Hippocampal formation (tissue), 2 donors: ENCODE results near the gene LIPH.
A peak's percentile ranks its signal among the peaks of the same experiment; 100 is the strongest.
"Not testable (repeated sequence)": the region's sequence is repeated elsewhere in the genome, so short reads cannot be mapped to it uniquely, and the experiment has no call there.

Source experiments
- DNase-seq, 2 donors: peaks; one replicate each; lab custom pipeline; 2025; lab: John Stamatoyannopoulos, UW

Gene LIPH

DNA sequence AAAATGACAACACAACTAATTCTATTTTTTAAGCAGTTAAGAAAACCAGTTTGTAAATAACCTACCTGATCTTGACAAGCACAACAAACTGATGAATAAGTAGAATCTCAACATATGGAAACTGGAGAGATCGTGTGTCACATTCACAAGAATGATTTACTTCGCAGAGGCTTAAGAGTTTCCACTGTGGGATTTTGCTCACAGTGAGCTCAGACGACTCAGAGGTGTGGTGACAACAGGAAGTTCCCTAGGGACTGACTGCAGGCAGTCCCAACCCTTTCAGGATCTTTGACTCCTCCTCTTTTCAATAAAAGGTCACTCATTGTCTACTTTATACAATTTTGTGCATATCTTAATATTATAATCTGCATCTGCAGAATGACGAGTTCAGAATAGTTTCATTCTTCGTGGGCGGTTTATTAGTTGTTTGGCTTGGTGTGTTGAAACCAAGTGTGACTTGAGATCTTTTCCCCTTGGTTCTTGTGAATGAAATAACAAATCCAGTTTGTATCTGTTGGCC lies at the start of gene LIPH:
LIPH (minus strand) TSS at position 231 of the 520 bp plus-strand sequence; CDS start at position 114, 117 bp downstream.
- DNase-seq, result no peak

GRCh38 chr3:185595526-185595925 lies 43.1 kb upstream of the LIPH start:
- no peak for DNase-seq

DNA sequence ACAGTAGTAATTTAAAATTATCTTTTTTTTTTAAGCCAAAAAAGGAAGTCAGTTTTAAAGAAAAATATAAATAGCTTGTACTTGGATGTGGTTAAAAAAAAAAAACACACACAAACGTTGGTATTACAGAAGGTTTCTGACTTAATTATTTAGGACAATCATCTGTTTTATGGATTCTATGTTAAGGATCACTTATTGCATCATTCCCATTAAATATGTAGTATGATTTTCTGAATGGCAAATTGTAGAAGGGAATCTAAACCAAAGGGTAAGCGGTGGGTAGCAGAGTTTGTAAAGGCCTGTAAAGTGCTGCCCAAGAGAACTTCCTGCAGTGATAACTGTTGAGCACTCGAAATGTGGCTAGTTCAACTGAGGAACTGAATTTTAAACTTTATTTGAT lies 41.7 kb upstream of the LIPH start:
- DNase-seq, result no peak

DNA sequence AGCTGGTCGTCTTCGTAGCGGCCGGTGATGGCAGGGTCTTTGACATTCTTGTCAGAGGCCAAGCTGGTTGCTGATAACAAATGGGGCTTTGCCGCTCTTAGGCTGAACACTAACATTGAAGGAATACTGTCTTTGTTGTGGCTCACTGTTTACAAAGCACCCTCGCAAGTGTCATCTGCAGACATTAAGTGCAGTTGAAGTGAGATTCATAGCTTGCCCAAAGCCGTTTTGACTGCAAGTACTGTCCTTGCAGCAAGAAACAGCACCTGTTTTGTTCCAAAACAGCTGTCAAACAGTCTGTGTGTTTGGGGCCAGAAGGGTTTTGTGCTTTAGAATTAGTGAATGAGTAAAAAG lies 34.3 kb upstream of the LIPH start:
- no peak for DNase-seq

DNA sequence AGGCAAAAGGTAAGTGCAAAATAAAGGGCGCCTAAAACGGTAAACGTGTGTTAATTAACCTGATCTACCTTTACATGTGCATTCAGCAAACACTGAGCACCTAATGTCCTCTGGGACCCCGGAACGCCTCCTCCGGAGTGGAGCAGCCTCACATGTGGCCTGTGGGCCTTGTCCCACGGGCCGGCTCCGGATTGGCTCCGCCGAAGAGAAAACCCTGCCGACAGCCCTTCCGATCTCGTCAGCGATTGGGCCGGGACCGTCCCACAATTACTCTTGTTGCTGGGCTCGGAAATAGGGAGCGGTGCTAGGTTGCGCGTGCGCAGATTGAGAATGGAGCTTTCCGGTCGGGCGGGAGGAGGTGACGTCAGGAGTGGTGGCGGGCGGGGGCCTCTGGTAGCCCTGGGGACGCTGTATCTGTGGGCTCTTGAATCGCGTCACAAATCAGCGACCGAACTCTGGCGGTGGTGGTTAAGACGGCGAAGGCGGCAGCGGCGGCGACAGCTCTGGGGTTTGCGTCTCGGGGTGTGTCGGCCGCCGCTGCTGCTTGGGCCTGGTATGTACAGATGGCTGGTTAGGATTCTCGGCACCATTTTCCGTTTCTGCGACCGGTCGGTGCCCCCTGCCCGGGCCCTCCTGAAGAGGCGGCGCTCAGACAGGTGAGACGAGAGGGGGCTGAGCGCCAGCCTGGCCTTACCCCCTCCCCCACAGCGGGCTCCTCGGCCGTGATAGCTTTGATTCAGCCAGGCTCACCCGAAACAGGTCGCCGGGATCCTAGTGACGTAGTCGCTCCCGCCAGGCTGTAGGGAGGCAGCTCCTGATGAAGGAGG lies 33.7 kb upstream of the LIPH start, which contains the start of gene SENP2:
SENP2 (plus strand) TSS at position 437 of the 827 bp plus-strand sequence; CDS start at position 556, 119 bp downstream.
- DNase-seq, result peak; percentile 98 to 99

GRCh38 chr3:185585518-185585858 lies 33.1 kb upstream of the LIPH start:
- DNase-seq, result peak in 1 of 2 donors; percentile 59

DNA sequence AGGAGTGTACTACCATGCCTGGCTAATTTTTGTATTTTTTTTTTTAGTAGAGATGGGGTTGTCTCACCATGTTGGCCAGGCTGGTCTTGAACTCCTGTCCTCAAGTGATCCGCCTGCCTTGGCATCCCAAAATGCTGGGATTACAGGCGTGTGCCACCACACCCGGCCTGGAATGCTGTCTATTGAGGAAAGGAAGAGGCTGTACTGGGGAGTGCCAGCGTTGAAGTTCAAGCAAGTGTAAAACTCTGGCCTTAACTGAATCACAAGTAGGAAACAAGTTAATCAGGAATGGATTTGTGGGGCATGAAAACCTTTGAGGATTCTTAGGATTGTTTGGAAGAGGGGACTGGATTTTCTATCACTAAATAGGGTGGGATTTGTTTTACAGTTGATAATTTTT lies 32.3 kb upstream of the LIPH start:
- no peak for DNase-seq

DNA sequence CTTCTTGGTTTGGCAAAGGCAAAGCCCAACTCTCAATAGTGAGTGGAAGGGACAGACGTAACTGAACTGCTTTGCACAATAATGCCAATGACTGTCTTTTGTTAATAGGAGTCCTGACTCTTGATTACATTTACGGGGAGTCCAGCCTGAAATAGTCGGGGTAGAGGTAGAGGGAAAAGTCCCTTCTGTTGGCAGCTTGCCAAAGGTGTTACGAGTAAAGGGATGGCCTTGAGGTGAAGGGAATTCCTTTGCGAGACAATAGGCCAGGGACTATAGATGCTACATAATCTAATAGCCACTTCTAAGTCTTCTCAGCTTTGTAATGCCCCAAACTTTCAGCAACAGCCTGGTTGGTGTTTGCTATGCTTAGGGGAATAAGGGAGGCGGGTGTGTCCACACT lies 31.5 kb upstream of the LIPH start:
- DNase-seq, result no peak

DNA sequence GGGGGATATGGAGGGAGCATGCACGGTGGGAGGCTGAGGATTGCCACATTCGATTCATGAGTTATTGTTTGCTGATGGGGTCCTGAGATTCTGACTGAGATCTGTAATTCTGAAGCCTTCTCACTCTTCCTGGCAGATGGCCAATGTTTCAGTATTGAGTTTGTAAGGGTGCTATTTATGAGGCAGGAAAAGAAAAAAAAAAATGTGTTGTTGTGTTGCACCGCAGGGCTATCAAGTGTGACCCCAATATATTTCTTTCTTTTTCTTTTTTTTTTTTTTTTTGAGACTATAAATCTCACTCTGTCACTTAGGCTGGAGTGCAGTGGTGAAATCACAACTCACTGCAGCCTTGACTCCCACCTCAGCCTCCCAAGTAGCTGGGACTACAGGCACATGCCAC lies 30.5 kb upstream of the LIPH start:
- DNase-seq, result no peak

- DNase-seq, result no peak
These were observed 29.8 kb upstream of the LIPH start for GRCh38 chr3:185582236-185582635.

GRCh38 chr3:185575108-185575869 lies 22.9 kb upstream of the LIPH start:
- DNase-seq, result not testable (repeated sequence)

DNA sequence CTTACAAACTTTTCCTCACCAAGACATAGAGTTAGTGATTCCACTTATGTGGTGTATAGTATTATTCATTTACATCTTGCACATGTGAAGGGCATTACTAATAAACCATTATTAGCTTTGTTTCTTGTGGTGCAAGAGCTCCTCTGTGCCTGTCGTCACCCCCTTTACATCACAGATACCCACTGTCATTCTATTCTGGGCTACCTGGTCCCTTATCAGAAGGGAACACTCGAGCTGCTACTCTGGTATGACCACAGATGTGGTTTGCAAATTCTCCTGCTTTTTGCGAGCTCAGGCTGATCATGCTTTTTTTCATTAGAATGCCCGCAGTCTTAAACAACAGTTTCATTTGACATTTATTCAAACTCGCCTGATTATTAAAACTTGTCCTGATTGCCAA lies 19.8 kb upstream of the LIPH start:
- DNase-seq, result no peak

DNA sequence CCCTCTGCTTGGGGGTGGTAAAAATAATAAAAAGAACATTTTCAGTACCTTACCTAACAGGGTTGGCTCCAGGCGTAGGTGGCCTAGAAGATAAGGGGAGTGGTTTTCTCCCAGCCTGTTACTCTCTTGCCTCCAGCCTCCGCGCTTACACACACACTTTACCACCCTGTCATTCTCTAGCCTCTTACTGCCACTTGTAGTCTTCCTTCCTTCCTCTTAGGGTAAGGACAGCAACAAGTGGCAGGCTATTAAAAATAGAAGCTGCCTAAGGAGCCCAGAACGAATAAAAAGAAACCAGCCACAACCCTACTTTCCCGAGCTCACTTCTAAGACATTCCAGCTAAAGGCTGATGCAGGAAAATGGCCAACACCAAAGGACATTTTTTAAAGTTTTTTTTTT lies 9.6 kb upstream of the LIPH start:
- DNase-seq, result no peak

DNA sequence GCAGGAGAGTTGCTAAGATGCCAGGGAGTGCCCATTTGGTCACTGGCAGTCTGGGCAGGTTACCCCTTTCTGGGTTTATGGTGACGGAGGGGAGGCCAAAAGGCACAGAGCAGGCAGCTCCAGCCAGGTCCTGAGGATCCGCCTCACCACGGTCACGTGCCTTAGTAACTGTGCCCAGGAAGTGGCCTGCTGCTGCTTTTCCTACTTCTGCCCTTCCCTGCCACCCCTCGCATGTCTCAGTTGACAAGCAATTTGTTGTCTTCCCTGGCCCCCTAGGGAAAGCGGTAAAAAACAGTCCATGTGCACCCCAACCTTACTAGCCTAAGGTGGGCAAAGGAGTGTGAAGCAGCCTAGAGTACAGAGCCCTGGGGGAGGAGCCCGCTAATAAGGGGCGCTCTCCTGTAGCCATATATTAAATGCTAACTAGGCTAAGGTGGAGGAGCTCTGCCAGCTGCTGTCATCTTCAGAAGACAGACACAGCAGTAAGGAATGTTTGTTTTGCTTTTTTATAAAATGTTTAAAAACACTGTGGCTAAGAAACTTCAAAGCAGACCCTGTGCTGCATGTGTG lies 9.1 kb upstream of the LIPH start:
- DNase-seq, result no peak

DNA sequence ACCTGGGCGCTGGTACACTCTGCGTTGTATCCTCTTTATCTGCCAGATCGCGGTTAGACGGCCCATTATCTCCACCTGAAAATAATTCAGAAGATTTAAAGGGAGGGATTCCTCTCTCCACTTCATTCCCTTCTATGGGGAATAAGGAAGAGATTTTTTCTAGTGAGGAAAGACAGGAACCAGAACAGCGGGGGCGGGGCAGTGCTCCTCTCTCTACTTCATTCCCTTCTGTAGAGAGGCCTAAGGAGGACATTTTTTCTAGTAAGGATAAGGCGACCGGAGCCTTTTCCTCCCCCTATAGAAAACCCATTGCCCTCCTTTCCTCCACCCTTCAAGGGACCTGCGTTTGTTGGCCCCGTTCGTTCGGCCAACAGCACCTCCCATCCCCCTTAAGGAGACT lies 8.3 kb upstream of the LIPH start:
- no peak for DNase-seq

- no peak for DNase-seq
These were observed 7.3 kb upstream of the LIPH start for GRCh38 chr3:185559706-185560090.

DNA sequence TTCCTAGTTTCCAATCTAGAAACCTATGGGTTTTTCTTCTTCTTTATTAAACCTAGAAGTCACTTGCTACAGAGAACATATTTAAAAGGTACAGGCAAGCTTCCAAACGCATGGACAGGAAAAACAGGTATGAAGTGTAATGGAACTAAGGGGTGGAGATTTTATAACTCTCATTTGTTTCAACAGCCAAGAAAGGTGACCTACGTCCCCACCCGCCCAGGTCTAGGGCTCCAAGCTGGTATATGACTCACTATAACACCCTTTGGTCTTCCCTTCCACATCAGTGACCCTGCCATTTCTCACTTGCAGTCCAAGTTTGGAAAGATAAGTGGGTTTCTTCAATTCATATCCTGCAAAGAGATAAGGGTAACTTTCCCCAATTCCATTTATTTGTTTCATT lies 6.0 kb upstream of the LIPH start:
- DNase-seq, result no peak

GRCh38 chr3:185556640-185557039 lies 4.3 kb upstream of the LIPH start:
- not testable (repeated sequence) for DNase-seq

DNA sequence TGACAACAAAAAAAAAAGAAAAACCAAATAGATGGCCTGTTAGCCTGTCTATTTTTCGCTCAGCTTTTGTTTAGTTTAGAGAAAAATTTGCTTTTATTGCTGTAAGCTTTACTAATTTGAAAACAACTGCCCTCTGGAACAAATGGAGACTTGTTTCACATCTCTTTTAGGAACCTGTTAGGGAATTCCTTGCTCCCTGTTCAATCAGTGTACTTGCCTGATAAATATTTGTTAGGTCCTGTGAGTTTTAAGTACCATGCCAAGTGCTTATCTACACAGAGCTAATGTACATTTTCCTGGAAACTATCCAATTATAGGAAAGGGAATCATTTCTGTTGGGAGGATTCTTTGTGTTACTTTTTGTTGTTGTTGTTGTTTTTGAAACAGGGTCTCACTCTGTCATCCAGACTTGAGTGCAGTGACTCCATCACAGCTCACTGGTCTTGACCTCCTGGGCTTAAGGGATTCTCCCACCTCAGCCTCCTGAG lies 3.5 kb upstream of the LIPH start:
- DNase-seq, result no peak

- no peak for DNase-seq
These were observed 2.7 kb upstream of the LIPH start for GRCh38 chr3:185555101-185555501.

DNA sequence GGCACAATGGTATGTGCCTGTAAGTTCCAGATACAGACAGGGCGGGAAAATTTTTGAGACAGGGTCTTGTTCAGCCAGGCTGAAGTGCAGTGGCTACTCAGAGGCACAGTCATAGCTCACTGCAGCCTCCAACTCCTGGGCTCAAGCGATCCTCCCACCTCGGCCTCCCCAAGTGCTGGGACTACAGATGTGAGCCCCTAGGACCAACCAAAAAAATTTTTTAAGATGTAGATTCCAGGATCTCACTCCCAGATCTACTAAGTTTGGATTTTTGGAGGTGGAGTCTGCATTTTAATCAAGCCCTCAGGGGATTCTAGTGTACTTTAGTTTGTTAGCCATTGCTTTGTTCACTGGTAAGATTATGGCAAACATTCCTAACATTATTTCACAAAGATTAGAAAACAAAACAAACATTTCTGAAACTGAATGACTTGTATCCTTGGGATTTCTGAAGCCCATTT lies 2.7 kb downstream of the LIPH start:
- DNase-seq, result no peak

GRCh38 chr3:185549122-185549521 lies 3.3 kb downstream of the LIPH start:
- DNase-seq, result no peak

- no peak for DNase-seq
These were observed 11.7 kb downstream of the LIPH start for GRCh38 chr3:185540695-185541094.
